GM18870 (cell line): Measurements from ENCODE around the gene CTBP2.
A peak's percentile ranks its signal among the peaks of the same experiment; 100 is the strongest.

ENCODE experiments used
- ATAC-seq: cut with Tn5 transposase; IDR thresholded peaks from one replicate; pipeline ENCODE4 v1.9.1; 2021; ENCODE audit warnings: moderate library complexity; ENCODE audit not compliant: unreplicated experiment

The CTBP2 gene

GRCh38 chr10:125159932-125160855, at the start of gene CTBP2:
Gene CTBP2 (minus strand): TSS chr10:125160563.
- no peak for ATAC-seq

GRCh38 chr10:125209591-125210355, 49.4 kb upstream of the CTBP2 start:
- no peak for ATAC-seq

- ATAC-seq = no peak
Measured at GRCh38 chr10:125208854-125209565, 48.6 kb upstream of the CTBP2 start.

- ATAC-seq = no peak
Measured at GRCh38 chr10:125206623-125207022, 46.3 kb upstream of the CTBP2 start.

- ATAC-seq = no peak
Measured at GRCh38 chr10:125205431-125205830, 45.1 kb upstream of the CTBP2 start.

- no peak for ATAC-seq
Measured at GRCh38 chr10:125204400-125204799, 44.0 kb upstream of the CTBP2 start.

- ATAC-seq = no peak
Measured at GRCh38 chr10:125203186-125203800, 42.9 kb upstream of the CTBP2 start.

GRCh38 chr10:125201791-125202622, 41.6 kb upstream of the CTBP2 start:
- no peak for ATAC-seq

GRCh38 chr10:125201108-125201524, 40.8 kb upstream of the CTBP2 start:
- peak; percentile 91 for ATAC-seq

GRCh38 chr10:125200396-125200795, 40.0 kb upstream of the CTBP2 start:
- no peak for ATAC-seq

- ATAC-seq = no peak
Measured at GRCh38 chr10:125199270-125199669, 38.9 kb upstream of the CTBP2 start.

- ATAC-seq = no peak
Measured at GRCh38 chr10:125194814-125195213, 34.5 kb upstream of the CTBP2 start.

- no peak for ATAC-seq
Measured at GRCh38 chr10:125193306-125193877, 33.0 kb upstream of the CTBP2 start.

- no peak for ATAC-seq
Measured at GRCh38 chr10:125192620-125193019, 32.3 kb upstream of the CTBP2 start.

- ATAC-seq = no peak
Measured at GRCh38 chr10:125192005-125192404, 31.6 kb upstream of the CTBP2 start.

- no peak for ATAC-seq
Measured at GRCh38 chr10:125190946-125191345, 30.6 kb upstream of the CTBP2 start.

GRCh38 chr10:125190414-125190813, 30.1 kb upstream of the CTBP2 start:
- no peak for ATAC-seq

GRCh38 chr10:125189162-125189561, 28.8 kb upstream of the CTBP2 start:
- no peak for ATAC-seq
